ENCODE data around the gene NOLC1.

DNA sequence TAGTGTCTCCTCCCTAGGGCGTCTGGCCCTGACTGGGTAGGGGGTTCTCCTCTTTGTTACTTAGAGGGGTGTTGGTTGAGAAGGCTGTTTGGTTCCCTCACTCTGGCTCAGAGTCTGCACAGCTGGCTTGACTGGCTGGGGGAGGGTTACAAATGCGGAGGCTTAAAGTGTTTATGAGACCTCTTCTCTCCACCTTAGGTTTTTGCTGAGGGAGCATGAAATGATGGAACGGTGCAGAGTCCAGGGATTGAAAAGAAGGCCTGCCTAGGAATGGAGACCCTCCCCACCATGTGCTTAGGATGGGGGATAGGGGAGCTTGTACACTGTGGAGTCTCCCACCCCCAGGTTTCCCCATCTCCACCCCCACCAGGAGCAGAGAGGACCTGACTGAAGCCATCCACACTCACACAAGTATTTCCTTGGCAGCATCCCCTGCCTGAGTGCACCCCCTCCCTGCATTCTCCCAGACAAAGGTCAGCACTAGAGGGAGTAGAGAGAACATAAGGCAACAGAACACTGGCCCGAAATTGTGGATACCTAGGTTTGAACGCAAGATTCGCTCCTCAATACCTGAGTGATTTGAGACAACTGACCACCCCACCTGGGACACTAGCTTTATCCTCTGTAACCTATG is 30.3 kb upstream of the NOLC1 start:
- TF ChIP-seq, protein P1, sequence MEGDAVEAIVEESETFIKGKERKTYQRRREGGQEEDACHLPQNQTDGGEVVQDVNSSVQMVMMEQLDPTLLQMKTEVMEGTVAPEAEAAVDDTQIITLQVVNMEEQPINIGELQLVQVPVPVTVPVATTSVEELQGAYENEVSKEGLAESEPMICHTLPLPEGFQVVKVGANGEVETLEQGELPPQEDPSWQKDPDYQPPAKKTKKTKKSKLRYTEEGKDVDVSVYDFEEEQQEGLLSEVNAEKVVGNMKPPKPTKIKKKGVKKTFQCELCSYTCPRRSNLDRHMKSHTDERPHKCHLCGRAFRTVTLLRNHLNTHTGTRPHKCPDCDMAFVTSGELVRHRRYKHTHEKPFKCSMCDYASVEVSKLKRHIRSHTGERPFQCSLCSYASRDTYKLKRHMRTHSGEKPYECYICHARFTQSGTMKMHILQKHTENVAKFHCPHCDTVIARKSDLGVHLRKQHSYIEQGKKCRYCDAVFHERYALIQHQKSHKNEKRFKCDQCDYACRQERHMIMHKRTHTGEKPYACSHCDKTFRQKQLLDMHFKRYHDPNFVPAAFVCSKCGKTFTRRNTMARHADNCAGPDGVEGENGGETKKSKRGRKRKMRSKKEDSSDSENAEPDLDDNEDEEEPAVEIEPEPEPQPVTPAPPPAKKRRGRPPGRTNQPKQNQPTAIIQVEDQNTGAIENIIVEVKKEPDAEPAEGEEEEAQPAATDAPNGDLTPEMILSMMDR (IDR thresholded peaks at IDR 0.05 in 2 of 3, conservative IDR thresholded peaks at IDR 0.05 in 1 of 3; ENCODE audit: control insufficient read depth in 2 of 3, extremely low read depth in 1 of 3, insufficient read depth in 1 of 3, low read depth in 3 of 3, low read length in 3 of 3) = no peak
- TF ChIP-seq, protein P2, sequence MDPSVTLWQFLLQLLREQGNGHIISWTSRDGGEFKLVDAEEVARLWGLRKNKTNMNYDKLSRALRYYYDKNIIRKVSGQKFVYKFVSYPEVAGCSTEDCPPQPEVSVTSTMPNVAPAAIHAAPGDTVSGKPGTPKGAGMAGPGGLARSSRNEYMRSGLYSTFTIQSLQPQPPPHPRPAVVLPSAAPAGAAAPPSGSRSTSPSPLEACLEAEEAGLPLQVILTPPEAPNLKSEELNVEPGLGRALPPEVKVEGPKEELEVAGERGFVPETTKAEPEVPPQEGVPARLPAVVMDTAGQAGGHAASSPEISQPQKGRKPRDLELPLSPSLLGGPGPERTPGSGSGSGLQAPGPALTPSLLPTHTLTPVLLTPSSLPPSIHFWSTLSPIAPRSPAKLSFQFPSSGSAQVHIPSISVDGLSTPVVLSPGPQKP (IDR thresholded peaks at IDR 0.05; ENCODE audit: low read depth, low read length) = no peak
- TF ChIP-seq RAD21 (IDR thresholded peaks at IDR 0.05; ENCODE audit: insufficient read depth, low read depth, low read length) (no peak), POLR2A (IDR thresholded peaks at IDR 0.05; ENCODE audit: low read depth, low read length) (no peak), FOXM1 (IDR thresholded peaks at IDR 0.05; ENCODE audit: low read depth, low read length) (no peak), EZH2 (IDR thresholded peaks at IDR 0.05; ENCODE audit: borderline replicate concordance, control insufficient read depth, low read depth, low read length) (no peak), NFXL1 (IDR thresholded peaks at IDR 0.05; ENCODE audit: borderline replicate concordance) (no peak), ZNF274 (IDR thresholded peaks at IDR 0.05; ENCODE audit: insufficient read depth, insufficient read length) (no peak), BACH1 (IDR thresholded peaks at IDR 0.05; ENCODE audit: borderline replicate concordance) (no peak), CREB1 (IDR thresholded peaks at IDR 0.05; ENCODE audit: low read depth) (no peak)
- TF ChIP-seq, protein P3, sequence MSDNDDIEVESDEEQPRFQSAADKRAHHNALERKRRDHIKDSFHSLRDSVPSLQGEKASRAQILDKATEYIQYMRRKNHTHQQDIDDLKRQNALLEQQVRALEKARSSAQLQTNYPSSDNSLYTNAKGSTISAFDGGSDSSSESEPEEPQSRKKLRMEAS (IDR thresholded peaks at IDR 0.05; ENCODE audit: low read depth, low read length) = no peak
